ENCODE results near the gene ADIRF.
"Not testable (repeated sequence)": the region's sequence is repeated elsewhere in the genome, so short reads cannot be mapped to it uniquely, and the experiment has no call there.

ADIRF gene

GRCh38 chr10:86941991-86942421 is 26.3 kb upstream of the ADIRF start:
- Mint-ChIP-seq H3K4me1 (peaks cover 29% of the 10 kb centered on the region), H3K36me3 (no peaks in the 10 kb centered on the region), H3K27ac (no peak overlapping the region), H3K4me3 (no peak overlapping the region), H3K9me3 (no peaks in the 10 kb centered on the region), H3K27me3 (peaks cover 19% of the 10 kb centered on the region)
- no peak for DNase-seq
- CTCF ChIA-PET, result interaction anchor here (1.2 to 1.6 kb wide), 2 partner anchors 15 to 19 kb away, joined by 3 read pairs; partner anchors contain the start of gene MMRN2

DNA sequence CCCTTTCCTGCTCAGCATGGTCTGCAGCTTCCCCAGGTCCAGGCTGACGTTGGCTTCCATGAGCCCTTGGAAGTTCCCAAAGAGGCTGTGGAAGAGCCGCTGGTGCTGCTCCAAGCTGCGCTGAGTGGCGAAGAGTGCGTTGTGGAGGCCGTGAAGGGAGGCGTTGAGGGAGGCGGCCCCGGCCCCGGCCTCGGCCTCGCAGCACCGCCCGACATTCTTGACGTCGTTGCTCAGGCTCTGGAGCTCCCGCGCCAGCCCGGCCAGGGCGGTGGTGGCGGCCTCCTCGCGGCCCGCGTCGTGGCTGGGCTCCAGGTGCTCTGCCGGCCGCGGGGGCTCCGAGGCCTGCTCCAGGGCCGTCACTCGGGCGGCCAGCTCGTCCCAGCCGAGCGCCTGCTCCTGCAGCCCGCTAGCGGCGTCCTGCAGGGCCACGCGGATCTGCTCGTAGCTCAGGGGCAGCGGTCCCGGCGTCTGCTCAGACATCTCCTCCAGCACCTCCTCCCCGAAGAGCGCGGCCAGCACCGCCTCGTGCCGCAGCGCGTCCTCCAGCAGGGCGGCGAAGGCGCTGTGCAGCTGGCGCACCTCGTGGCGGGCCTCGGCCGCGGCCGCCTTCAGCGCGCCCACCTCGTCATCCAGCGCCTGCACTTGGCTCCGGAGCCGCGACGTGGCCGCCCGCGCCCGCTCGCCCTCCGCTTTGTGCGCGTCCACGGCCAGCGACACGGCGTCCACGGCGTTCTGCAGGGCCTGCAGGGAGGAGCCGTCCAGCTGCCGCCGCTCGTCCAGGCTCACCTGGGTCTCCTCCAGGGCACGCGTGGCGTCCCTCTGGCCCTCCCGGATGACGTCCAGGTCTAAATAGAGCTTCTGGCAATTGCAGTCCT is 25.6 kb upstream of the ADIRF start:
- H3K9me3 Mint-ChIP-seq, result no peaks in the 10 kb centered on the region
- DNase-seq, result no peak
- peaks cover 15% of the 10 kb centered on the region for H3K27me3 Mint-ChIP-seq
- H3K4me1 Mint-ChIP-seq, result peaks cover 29% of the 10 kb centered on the region
- no peaks in the 10 kb centered on the region for H3K36me3 Mint-ChIP-seq
- CTCF ChIA-PET, result interaction anchor here (1.1 to 3.2 kb wide), 4 partner anchors 14 to 23 kb away, joined by 3 to 14 read pairs (median 3); partner anchors contain the start of gene MMRN2
- no peak overlapping the region for H3K4me3 Mint-ChIP-seq
- no peak overlapping the region for H3K27ac Mint-ChIP-seq

- no peak overlapping the region for H3K4me3 Mint-ChIP-seq
- H3K27me3 Mint-ChIP-seq, result peaks cover 13% of the 10 kb centered on the region
- CTCF ChIA-PET, result interaction anchor here (0.8 to 3.2 kb wide), 4 partner anchors 13 to 23 kb away, joined by 3 to 14 read pairs (median 3); partner anchors contain the start of gene MMRN2
- H3K27ac Mint-ChIP-seq, result no peak overlapping the region
- DNase-seq, result peak; percentile 17
- no peaks in the 10 kb centered on the region for H3K9me3 Mint-ChIP-seq
- H3K4me1 Mint-ChIP-seq, result peaks cover 34% of the 10 kb centered on the region
- H3K36me3 Mint-ChIP-seq, result no peaks in the 10 kb centered on the region
Observed at GRCh38 chr10:86943316-86944030, 24.8 kb upstream of the ADIRF start.

DNA sequence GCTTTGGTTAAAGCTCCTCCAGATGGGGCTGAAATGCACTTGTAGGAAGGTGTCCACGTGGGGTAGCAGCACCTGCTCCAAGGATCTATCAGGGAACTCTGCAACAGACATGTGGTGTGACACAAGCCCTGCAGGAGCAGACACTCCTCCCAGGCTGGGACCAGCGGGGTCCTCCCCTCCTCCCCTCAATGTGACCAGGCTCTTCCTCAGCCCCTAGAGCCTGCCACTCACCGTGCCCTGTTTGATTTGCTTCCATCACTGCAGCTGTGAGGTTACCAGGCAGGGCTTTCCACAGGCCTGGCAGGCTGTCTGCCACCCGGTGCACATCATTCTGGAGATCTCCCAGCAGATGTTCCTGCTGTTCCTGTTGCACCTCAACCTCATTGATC is 24.3 kb upstream of the ADIRF start:
- Mint-ChIP-seq H3K27me3 (peaks cover 13% of the 10 kb centered on the region), H3K36me3 (no peaks in the 10 kb centered on the region), H3K27ac (no peak overlapping the region), H3K4me1 (peaks cover 37% of the 10 kb centered on the region), H3K4me3 (no peak overlapping the region), H3K9me3 (no peaks in the 10 kb centered on the region)
- CTCF ChIA-PET, result interaction anchor here (0.8 to 3.2 kb wide), 2 partner anchors 12 to 22 kb away, joined by 3 to 14 read pairs; no protein-coding TSS in a partner anchor
- DNase-seq, result peak; percentile 14

DNA sequence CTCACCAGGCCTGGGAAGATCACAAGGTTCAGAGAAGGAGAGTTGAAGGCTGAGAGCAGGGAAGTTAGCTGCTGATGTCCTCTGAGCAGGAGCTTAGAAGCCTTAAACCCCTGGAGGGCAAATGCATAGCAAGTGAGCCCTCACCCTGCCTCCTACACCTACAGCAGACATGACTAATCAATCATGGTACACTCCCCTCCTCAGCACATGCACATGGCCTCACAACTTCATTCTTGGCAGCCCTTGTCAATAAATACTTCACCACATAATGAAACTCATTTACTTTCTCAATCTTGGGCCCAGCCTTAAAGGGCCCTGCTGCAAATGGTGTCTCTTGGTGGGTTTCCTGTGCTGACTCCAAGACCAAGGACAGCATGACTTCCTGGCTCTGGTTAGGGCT is 23.8 kb upstream of the ADIRF start:
- no peaks in the 10 kb centered on the region for H3K9me3 Mint-ChIP-seq
- peaks cover 38% of the 10 kb centered on the region for H3K4me1 Mint-ChIP-seq
- H3K27ac Mint-ChIP-seq, result no peak overlapping the region
- CTCF ChIA-PET, result interaction anchor here (1.2 to 3.2 kb wide), 2 partner anchors 22 to 251 kb away, joined by 3 to 14 read pairs; no protein-coding TSS in a partner anchor
- peaks cover 13% of the 10 kb centered on the region for H3K27me3 Mint-ChIP-seq
- H3K36me3 Mint-ChIP-seq, result no peaks in the 10 kb centered on the region
- DNase-seq, result peak; percentile 20
- no peak overlapping the region for H3K4me3 Mint-ChIP-seq

GRCh38 chr10:86944907-86945306 is 23.4 kb upstream of the ADIRF start:
- no peak overlapping the region for H3K27ac Mint-ChIP-seq
- peaks cover 13% of the 10 kb centered on the region for H3K27me3 Mint-ChIP-seq
- CTCF ChIA-PET, result interaction anchor here (1.2 to 3.2 kb wide), 2 partner anchors 21 to 251 kb away, joined by 3 to 14 read pairs; no protein-coding TSS in a partner anchor
- peaks cover 35% of the 10 kb centered on the region for H3K4me1 Mint-ChIP-seq
- no peaks in the 10 kb centered on the region for H3K9me3 Mint-ChIP-seq
- DNase-seq, result no peak
- H3K36me3 Mint-ChIP-seq, result no peaks in the 10 kb centered on the region
- no peak overlapping the region for H3K4me3 Mint-ChIP-seq

DNA sequence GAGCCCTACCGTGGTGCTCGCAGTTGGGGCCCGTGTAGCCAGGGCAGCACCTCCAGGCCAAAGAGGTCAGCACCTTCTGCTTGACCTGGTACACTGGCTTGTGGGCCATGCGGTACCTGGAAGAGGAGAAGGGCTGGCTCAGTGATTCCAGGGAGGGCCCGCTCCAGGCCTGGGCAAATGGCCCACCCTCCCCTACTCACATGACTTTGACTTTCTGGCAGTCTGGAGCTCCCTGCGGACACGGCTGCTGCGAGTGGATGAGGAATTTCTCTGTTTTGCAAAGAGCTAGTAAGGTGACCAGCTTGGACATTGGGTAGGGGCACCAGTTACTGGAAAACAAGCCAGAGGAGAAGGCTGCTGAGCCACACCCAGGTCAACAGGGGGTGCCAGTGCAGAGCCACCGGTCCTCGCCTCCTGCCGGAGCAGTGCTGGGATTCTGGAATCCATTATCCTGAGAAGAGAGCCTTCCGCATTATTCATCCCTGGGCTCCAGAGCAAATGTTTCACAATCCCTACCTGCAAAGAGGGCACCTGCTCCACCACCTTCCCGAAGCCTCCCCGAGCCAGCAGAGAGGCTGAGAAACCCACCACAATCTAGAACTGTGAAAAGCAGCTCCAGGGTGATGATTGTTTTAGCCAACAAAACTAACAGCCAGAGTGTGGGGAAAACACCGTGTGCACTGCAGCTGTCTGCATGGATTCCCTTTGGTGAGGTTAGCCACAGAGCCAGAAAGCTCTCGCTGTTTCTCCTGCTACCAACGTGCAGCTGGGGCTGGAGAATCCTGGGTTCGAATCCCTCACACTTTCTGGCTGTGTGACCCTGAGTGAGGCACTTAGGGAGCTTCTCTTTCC is 22.7 kb upstream of the ADIRF start:
- Mint-ChIP-seq H3K4me1 (peaks cover 37% of the 10 kb centered on the region), H3K36me3 (peaks cover 4% of the 10 kb centered on the region), H3K27ac (peak overlapping the region; percentile 11), H3K4me3 (no peak overlapping the region), H3K27me3 (peaks cover 13% of the 10 kb centered on the region), H3K9me3 (peaks cover 2% of the 10 kb centered on the region)
- DNase-seq, result peak; percentile 26
- CTCF ChIA-PET, result interaction anchor here (1.2 to 3.2 kb wide), 4 partner anchors 13 to 252 kb away, joined by 3 to 14 read pairs (median 6); partner anchors contain the start of gene SNCG

GRCh38 chr10:86946213-86947155 is 21.8 kb upstream of the ADIRF start:
- DNase-seq, result peak; percentile 18
- Mint-ChIP-seq H3K9me3 (peaks cover 2% of the 10 kb centered on the region), H3K36me3 (peaks cover 4% of the 10 kb centered on the region), H3K27ac (no peak overlapping the region), H3K27me3 (peaks cover 13% of the 10 kb centered on the region), H3K4me1 (peaks cover 41% of the 10 kb centered on the region), H3K4me3 (no peak overlapping the region)
- CTCF ChIA-PET, result interaction anchor here (1.6 to 2.2 kb wide), 2 partner anchors 12 to 14 kb away, joined by 6 read pairs; partner anchors contain the start of gene SNCG

GRCh38 chr10:86947806-86948205 is 20.5 kb upstream of the ADIRF start:
- CTCF ChIA-PET, result interaction anchor here (1.6 to 2.2 kb wide), 2 partner anchors 11 to 13 kb away, joined by 5 to 6 read pairs; partner anchors contain the start of gene SNCG
- not testable (repeated sequence) for H3K4me3 Mint-ChIP-seq

GRCh38 chr10:86950349-86950748 is 17.9 kb upstream of the ADIRF start:
- H3K4me3 Mint-ChIP-seq, result peak overlapping the region; percentile 47
- peaks cover 13% of the 10 kb centered on the region for H3K36me3 Mint-ChIP-seq
- H3K4me1 Mint-ChIP-seq, result peaks cover 36% of the 10 kb centered on the region
- DNase-seq, result peak; percentile 59
- peak overlapping the region; percentile 98 for H3K27ac Mint-ChIP-seq
- CTCF ChIA-PET, result interaction anchor here (1.0 to 1.9 kb wide), 4 partner anchors 10 to 16 kb away, joined by 3 to 5 read pairs (median 4); no protein-coding TSS in a partner anchor
- peaks cover 13% of the 10 kb centered on the region for H3K27me3 Mint-ChIP-seq
- H3K9me3 Mint-ChIP-seq, result peaks cover 18% of the 10 kb centered on the region

More at GRCh38 chr10:86947806-86948205, 20.5 kb upstream of the ADIRF start:
- Mint-ChIP-seq H3K9me3 (peaks cover 13% of the 10 kb centered on the region), H3K4me1 (peaks cover 44% of the 10 kb centered on the region), H3K36me3 (peaks cover 11% of the 10 kb centered on the region), H3K27me3 (peaks cover 13% of the 10 kb centered on the region)
- DNase-seq, result peak; percentile 5
- H3K27ac Mint-ChIP-seq, result not testable (repeated sequence)

DNA sequence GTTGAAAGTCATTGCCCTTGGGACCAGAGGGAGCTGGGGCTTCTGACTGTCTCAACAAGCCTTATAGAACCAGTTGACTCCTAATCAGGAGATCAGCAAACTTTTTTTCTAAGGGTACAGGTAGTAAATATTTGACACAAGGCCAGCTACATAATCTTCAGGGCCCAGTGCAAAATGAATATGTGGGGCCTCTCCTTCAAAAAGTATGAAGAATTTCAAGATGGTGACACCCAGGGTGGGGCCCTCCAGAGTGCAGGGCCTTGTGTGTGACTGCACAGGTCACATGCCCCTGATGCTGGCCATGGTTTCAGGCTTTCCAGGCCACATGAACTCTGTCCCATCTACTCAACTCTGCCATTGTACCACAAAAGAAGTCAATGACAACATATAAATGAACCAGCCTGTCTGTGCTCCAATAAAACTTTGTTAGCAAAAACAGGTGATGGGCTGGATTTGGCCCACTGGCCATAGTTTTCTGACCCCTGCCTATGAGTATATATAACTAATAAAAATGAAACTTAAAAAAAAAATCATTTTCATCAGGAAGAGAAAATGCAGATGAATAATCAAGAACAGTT is 17.0 kb upstream of the ADIRF start:
- Mint-ChIP-seq H3K9me3 (peaks cover 18% of the 10 kb centered on the region), H3K36me3 (peaks cover 13% of the 10 kb centered on the region), H3K4me3 (no peak overlapping the region), H3K4me1 (peaks cover 34% of the 10 kb centered on the region), H3K27me3 (peaks cover 8% of the 10 kb centered on the region), H3K27ac (peak overlapping the region; percentile 98)
- no peak for DNase-seq
- CTCF ChIA-PET, result interaction anchor here (1.9 kb wide), 1 partner anchor 11 kb away, joined by 5 read pairs; no protein-coding TSS in a partner anchor

DNA sequence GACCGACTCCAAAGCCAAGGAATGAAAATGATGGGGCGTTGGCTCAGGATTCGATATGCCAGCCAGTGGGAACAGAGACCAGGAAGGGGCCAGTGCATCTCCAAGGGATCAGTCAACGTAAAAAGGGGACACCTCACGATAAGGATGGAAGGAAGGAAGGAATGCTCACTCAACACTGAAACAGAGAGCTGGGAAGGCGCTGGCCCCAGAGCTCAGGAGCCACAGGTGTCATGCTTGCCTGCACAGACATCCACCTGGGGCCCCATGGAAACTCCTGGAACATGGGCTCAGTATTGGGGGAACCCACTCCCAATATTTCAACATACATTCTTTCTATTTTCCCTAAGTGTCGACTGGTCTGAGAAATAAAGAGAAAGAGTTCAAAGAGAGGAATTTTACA is 16.2 kb upstream of the ADIRF start:
- H3K27me3 Mint-ChIP-seq, result peaks cover under 1% of the 10 kb centered on the region
- CTCF ChIA-PET, result interaction anchor here (0.6 kb wide), 1 partner anchor 433 kb away, joined by 3 read pairs; no protein-coding TSS in a partner anchor
- H3K27ac Mint-ChIP-seq, result no peak overlapping the region
- no peak overlapping the region for H3K4me3 Mint-ChIP-seq
- DNase-seq, result no peak
- H3K9me3 Mint-ChIP-seq, result peaks cover 18% of the 10 kb centered on the region
- H3K4me1 Mint-ChIP-seq, result peaks cover 37% of the 10 kb centered on the region
- H3K36me3 Mint-ChIP-seq, result peaks cover 13% of the 10 kb centered on the region

All from activated naive CD4-positive, alpha-beta T cell treated with anti-CD3 and anti-CD28 coated beads, Interleukin-2, amount 10 ng/mL, durations not matched to agents 7 days and 5 days (primary cell).